HG02943 (cell line): ENCODE data around the gene ST13.
"Not testable (repeated sequence)": the region's sequence is repeated elsewhere in the genome, so short reads cannot be mapped to it uniquely, and the experiment has no call there.

Experiments used
- ATAC-seq: cut with Tn5 transposase; IDR thresholded peaks from one replicate; pipeline ENCODE4 v1.9.1; 2021; ENCODE audit warnings: mild to moderate bottlenecking, low read depth, moderate library complexity; ENCODE audit not compliant: unreplicated experiment

Gene ST13

GRCh38 chr22:40791241-40791640, 65.2 kb downstream of the ST13 start:
- ATAC-seq = no peak

GRCh38 chr22:40789131-40789530, 67.3 kb downstream of the ST13 start:
- ATAC-seq = no peak

GRCh38 chr22:40782521-40782920, 73.9 kb downstream of the ST13 start:
- no peak for ATAC-seq

GRCh38 chr22:40781749-40782148, 74.7 kb downstream of the ST13 start:
- ATAC-seq = not testable (repeated sequence)
